Fibroblast of skin of abdomen (primary cell): ENCODE data around the gene ELF2.
"Not testable (repeated sequence)": the region's sequence is repeated elsewhere in the genome, so short reads cannot be mapped to it uniquely, and the experiment has no call there.

Experiments used
- DNase-seq: peaks from one replicate; pipeline ENCODE4 v3.0.0-alpha.2; 2013

ELF2 gene

GRCh38 chr4:139018501-139018900 is 158.5 kb downstream of the ELF2 start:
- DNase-seq = peak; percentile 24

- peak; percentile 33 for DNase-seq
Observed at GRCh38 chr4:139017861-139018260, 159.2 kb downstream of the ELF2 start.

GRCh38 chr4:139015948-139016471 is 161.0 kb downstream of the ELF2 start:
- peak; percentile 17 for DNase-seq

- peak; percentile 91 for DNase-seq
Observed at GRCh38 chr4:139015269-139015947, 161.6 kb downstream of the ELF2 start, which contains the start of gene NOCT. TSS of gene NOCT (plus strand) at chr4:139015781. CDS start at chr4:139015982, 201 bp downstream.

GRCh38 chr4:139014371-139015268 is 162.4 kb downstream of the ELF2 start:
- DNase-seq = peak; percentile 95

GRCh38 chr4:139011225-139011950 is 165.6 kb downstream of the ELF2 start:
- DNase-seq = no peak

- DNase-seq = no peak
Observed at GRCh38 chr4:139009702-139010101, 167.3 kb downstream of the ELF2 start.

- DNase-seq = not testable (repeated sequence)
Observed at GRCh38 chr4:139008278-139008677, 168.7 kb downstream of the ELF2 start.

- DNase-seq = no peak
Observed at GRCh38 chr4:139007640-139008039, 169.4 kb downstream of the ELF2 start.
